Renal cortical epithelial cell (primary cell): ENCODE results near the gene WSCD2. TPM values are rescaled to one million over a fixed set of nuclear protein-coding genes. Genes with fewer than 3 reads are reported as not detected.

ENCODE experiments used
- total RNA-seq: library from RNA; depleted of rRNA; stranded (reverse); fragments of >200 nt; gene quantifications from 2 replicates; pipeline ENCODE4 v1.2.3, GENCODE V29; 2014

Gene WSCD2
- total RNA-seq, 1 donor from 2014 or later = not detected

Other genes with a start within 250 kb of the WSCD2 start
- not detected in 2 replicates for gene CMKLR1, start 210.0 kb downstream of the WSCD2 start, total RNA-seq